ENCODE data around the gene PTPRN2.

PTPRN2 gene

GRCh38 chr7:158563051-158563450 lies 24.6 kb downstream of the PTPRN2 start:
- no peak for DNase-seq (ENCODE audit: low read depth)
- H3K4me3 ChIP-seq (ENCODE audit: low read depth, low read length): no peak overlapping the region
- no peak for TF ChIP-seq CTCF (conservative IDR thresholded peaks at IDR 0.05; ENCODE audit: low read depth, low read length)

GRCh38 chr7:158562517-158562916 lies 25.1 kb downstream of the PTPRN2 start:
- TF ChIP-seq CTCF (conservative IDR thresholded peaks at IDR 0.05; ENCODE audit: low read depth, low read length): no peak
- H3K4me3 ChIP-seq (ENCODE audit: low read depth, low read length): no peak overlapping the region
- DNase-seq (ENCODE audit: low read depth): no peak

- H3K4me3 ChIP-seq (ENCODE audit: low read depth, low read length): no peak overlapping the region
- no peak for DNase-seq (ENCODE audit: low read depth)
- TF ChIP-seq CTCF (conservative IDR thresholded peaks at IDR 0.05; ENCODE audit: low read depth, low read length): no peak
Measured at GRCh38 chr7:158561659-158562058, 26.0 kb downstream of the PTPRN2 start.

GRCh38 chr7:158560386-158560785 lies 27.2 kb downstream of the PTPRN2 start:
- no peak overlapping the region for H3K4me3 ChIP-seq (ENCODE audit: low read depth, low read length)
- DNase-seq (ENCODE audit: low read depth): no peak
- TF ChIP-seq CTCF (conservative IDR thresholded peaks at IDR 0.05; ENCODE audit: low read depth, low read length): no peak

- no peak for DNase-seq (ENCODE audit: low read depth)
- H3K4me3 ChIP-seq (ENCODE audit: low read depth, low read length): no peak overlapping the region
- TF ChIP-seq CTCF (conservative IDR thresholded peaks at IDR 0.05; ENCODE audit: low read depth, low read length): no peak
Measured at GRCh38 chr7:158559356-158559755, 28.3 kb downstream of the PTPRN2 start.

- no peak for TF ChIP-seq CTCF (conservative IDR thresholded peaks at IDR 0.05; ENCODE audit: low read depth, low read length)
- no peak overlapping the region for H3K4me3 ChIP-seq (ENCODE audit: low read depth, low read length)
- DNase-seq (ENCODE audit: low read depth): no peak
Measured at GRCh38 chr7:158558816-158559215, 28.8 kb downstream of the PTPRN2 start.

- DNase-seq (ENCODE audit: low read depth): no peak
- no peak overlapping the region for H3K4me3 ChIP-seq (ENCODE audit: low read depth, low read length)
- TF ChIP-seq CTCF (conservative IDR thresholded peaks at IDR 0.05; ENCODE audit: low read depth, low read length): no peak
Measured at GRCh38 chr7:158557441-158557755, 30.2 kb downstream of the PTPRN2 start.

All from choroid plexus epithelial cell (primary cell).